ENCODE results near the gene PTPRJ. TPM values are rescaled to one million over a fixed set of nuclear protein-coding genes. Genes with fewer than 3 reads are reported as not detected.
"Not testable (repeated sequence)": the region's sequence is repeated elsewhere in the genome, so short reads cannot be mapped to it uniquely, and the experiment has no call there.

PTPRJ gene
- total RNA-seq, 1 donor from 2014 or later = 18.6 TPM

- H3K4me3 Mint-ChIP-seq = no peak overlapping the region
- DNase-seq (ENCODE audit: extremely low spot score, unreplicated experiment) = no peak
- H3K27ac Mint-ChIP-seq = no peak overlapping the region
- TF ChIP-seq CTCF (conservative IDR thresholded peaks at IDR 0.05) = no peak
- no peaks in the 10 kb centered on the region for H3K27me3 Mint-ChIP-seq
- H3K9me3 Mint-ChIP-seq = no peaks in the 10 kb centered on the region
- H3K4me1 Mint-ChIP-seq (ENCODE audit: unreplicated experiment) = no peaks in the 10 kb centered on the region
- H3K36me3 Mint-ChIP-seq = peaks cover 9% of the 10 kb centered on the region
Observed at GRCh38 chr11:48129697-48130395, 149.5 kb downstream of the PTPRJ start.

- TF ChIP-seq CTCF (conservative IDR thresholded peaks at IDR 0.05) = no peak
- no peak for DNase-seq (ENCODE audit: extremely low spot score, unreplicated experiment)
- Mint-ChIP-seq H3K27me3 (no peaks in the 10 kb centered on the region), H3K27ac (no peak overlapping the region), H3K4me1 (ENCODE audit: unreplicated experiment) (no peaks in the 10 kb centered on the region), H3K9me3 (no peaks in the 10 kb centered on the region), H3K36me3 (peaks cover 8% of the 10 kb centered on the region), H3K4me3 (no peak overlapping the region)
Observed at GRCh38 chr11:48134221-48134922, 154.0 kb downstream of the PTPRJ start.

GRCh38 chr11:48138222-48138621 is 157.9 kb downstream of the PTPRJ start:
- no peak for DNase-seq (ENCODE audit: extremely low spot score, unreplicated experiment)

GRCh38 chr11:48139896-48140295 is 159.5 kb downstream of the PTPRJ start:
- H3K27ac Mint-ChIP-seq; H3K4me3 Mint-ChIP-seq; H3K9me3 Mint-ChIP-seq; H3K27me3 Mint-ChIP-seq; H3K4me1 Mint-ChIP-seq (ENCODE audit: unreplicated experiment); DNase-seq (ENCODE audit: extremely low spot score, unreplicated experiment): not testable (repeated sequence)
- H3K36me3 Mint-ChIP-seq = peaks cover 19% of the 10 kb centered on the region

More at GRCh38 chr11:48138222-48138621, 157.9 kb downstream of the PTPRJ start:
- Mint-ChIP-seq H3K27ac (no peak overlapping the region), H3K36me3 (peaks cover 9% of the 10 kb centered on the region), H3K4me1 (ENCODE audit: unreplicated experiment) (peaks cover 4% of the 10 kb centered on the region), H3K4me3 (no peak overlapping the region), H3K9me3 (no peaks in the 10 kb centered on the region), H3K27me3 (no peaks in the 10 kb centered on the region)
- no peak for TF ChIP-seq CTCF (conservative IDR thresholded peaks at IDR 0.05)

- Mint-ChIP-seq H3K9me3 (no peaks in the 10 kb centered on the region), H3K4me1 (ENCODE audit: unreplicated experiment) (peaks cover 4% of the 10 kb centered on the region), H3K27me3 (no peaks in the 10 kb centered on the region), H3K27ac (peak overlapping the region; percentile 48), H3K4me3 (no peak overlapping the region), H3K36me3 (peaks cover 26% of the 10 kb centered on the region)
- no peak for TF ChIP-seq CTCF (conservative IDR thresholded peaks at IDR 0.05)
- DNase-seq (ENCODE audit: extremely low spot score, unreplicated experiment) = no peak
Observed at GRCh38 chr11:48141475-48142122, 161.2 kb downstream of the PTPRJ start.

- no peak for DNase-seq (ENCODE audit: extremely low spot score, unreplicated experiment)
- Mint-ChIP-seq H3K4me3 (no peak overlapping the region), H3K4me1 (ENCODE audit: unreplicated experiment) (peaks cover 4% of the 10 kb centered on the region), H3K9me3 (no peaks in the 10 kb centered on the region), H3K36me3 (peaks cover 30% of the 10 kb centered on the region), H3K27ac (no peak overlapping the region), H3K27me3 (no peaks in the 10 kb centered on the region)
- TF ChIP-seq CTCF (conservative IDR thresholded peaks at IDR 0.05) = no peak
Observed at GRCh38 chr11:48142889-48143288, 162.5 kb downstream of the PTPRJ start.

Measured in type B pancreatic cell (in vitro differentiated cells).